SK-N-SH treated with all-trans-retinoic acid at 6 μM for 48 hours (cell line): ENCODE data around the gene NFATC2IP.

Experiments used
- ATAC-seq: fragments of 200-7000 bp; cut with Tn5 transposase; 3 replicates; pipeline ENCODE4 v1.9.1; 2020; ENCODE audit warnings: mild to moderate bottlenecking, moderate library complexity
- ISL1 ChIP-seq: fragments of 250-450 bp; sonication (Bioruptor Pico); IDR thresholded peaks from 2 replicates; pipeline ENCODE4 v2.1.2; 2022; ENCODE audit warnings: mild to moderate bottlenecking, moderate library complexity
- PPARA ChIP-seq: fragments of 250-450 bp; sonication (Bioruptor Pico); IDR thresholded peaks from 2 replicates; pipeline ENCODE4 v1.5.0; 2020; ENCODE audit warnings: mild to moderate bottlenecking, borderline replicate concordance
- SNAI2 ChIP-seq: fragments of 250-450 bp; sonication (Bioruptor Pico); IDR thresholded peaks from 2 replicates; pipeline ENCODE4 v1.5.0; 2020; ENCODE audit warnings: mild to moderate bottlenecking, moderate library complexity
- ZFP30 ChIP-seq: fragments of 450-650 bp; formaldehyde crosslinking; IDR thresholded peaks from 2 replicates; pipeline ENCODE4 v1.5.0; 2022; ENCODE audit warnings: mild to moderate bottlenecking, moderate library complexity

The NFATC2IP gene

DNA sequence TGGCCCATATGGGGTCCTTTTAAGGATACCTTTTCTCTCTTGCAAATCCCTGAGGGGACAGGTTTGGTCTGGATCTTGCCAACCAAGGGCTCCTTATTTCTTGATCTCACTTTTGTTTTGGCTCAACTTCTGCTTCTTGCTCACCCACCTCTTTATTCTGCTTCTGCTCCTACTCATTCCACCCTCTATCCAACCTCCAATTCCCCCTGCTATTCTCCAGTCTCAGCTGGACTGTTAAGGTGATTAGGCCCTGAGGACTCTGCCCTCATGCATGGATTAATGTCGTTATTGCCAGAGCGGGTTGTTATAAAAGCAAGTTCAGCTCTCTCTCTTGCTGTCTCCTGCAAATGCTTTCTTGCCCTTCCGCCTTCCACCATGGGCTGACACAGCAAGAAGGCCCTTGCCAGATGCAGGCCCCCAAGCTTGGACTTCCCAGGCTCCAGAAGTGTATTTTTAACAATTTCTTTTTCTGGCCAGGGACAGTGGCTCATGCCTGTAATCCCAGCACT, 63.9 kb downstream of the NFATC2IP start:
- TF ChIP-seq PPARA (CRISPR knock-in tag) (no peak), SNAI2 (CRISPR knock-in tag) (no peak), ISL1 (CRISPR knock-in tag) (no peak), ZFP30 (CRISPR knock-in tag) (no peak)

More for the DNA sequence above, 63.9 kb downstream of the NFATC2IP start:
- no peak for ATAC-seq
